Fibroblast of mammary gland (primary cell): ENCODE measurements around the gene INPP5B.

Source experiments
- DNase-seq: peaks from one replicate; pipeline ENCODE4 v3.0.0-alpha.2; 2010; ENCODE audit warnings: low read depth
- H3K4me3 ChIP-seq: 2 replicates; pipeline ENCODE4 v1.5.1; 2011; ENCODE audit warnings: low read depth, mild to moderate bottlenecking, low read length, moderate library complexity; ENCODE audit not compliant: control insufficient read depth
- TF ChIP-seq, protein P1 (sequence below): conservative IDR thresholded peaks from 2 replicates; pipeline ENCODE4 v1.5.1; 2011; ENCODE audit warnings: low read depth, low read length, inconsistent platforms; ENCODE audit not compliant: control insufficient read depth, insufficient read depth

The INPP5B gene

DNA sequence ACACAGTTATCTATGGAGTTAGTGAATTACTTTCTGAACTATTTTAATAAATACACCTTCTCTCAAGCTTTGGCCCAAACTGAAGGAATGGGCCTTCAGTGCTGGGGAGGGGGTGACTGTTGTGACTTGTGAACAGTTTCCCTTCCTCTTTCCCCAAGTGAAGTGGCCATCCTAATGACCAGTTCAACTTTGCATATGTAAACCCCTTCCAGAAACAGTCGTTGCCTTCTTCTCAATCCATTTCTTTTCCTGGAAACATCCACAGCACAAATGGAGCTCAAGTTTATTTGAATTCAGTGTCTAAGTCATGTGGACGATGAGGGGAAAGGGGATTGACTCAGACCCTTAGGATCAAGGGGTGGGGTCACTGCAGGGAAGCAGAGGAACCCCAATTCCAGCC, 1.3 kb upstream of the INPP5B start:
- TF ChIP-seq, protein P1, sequence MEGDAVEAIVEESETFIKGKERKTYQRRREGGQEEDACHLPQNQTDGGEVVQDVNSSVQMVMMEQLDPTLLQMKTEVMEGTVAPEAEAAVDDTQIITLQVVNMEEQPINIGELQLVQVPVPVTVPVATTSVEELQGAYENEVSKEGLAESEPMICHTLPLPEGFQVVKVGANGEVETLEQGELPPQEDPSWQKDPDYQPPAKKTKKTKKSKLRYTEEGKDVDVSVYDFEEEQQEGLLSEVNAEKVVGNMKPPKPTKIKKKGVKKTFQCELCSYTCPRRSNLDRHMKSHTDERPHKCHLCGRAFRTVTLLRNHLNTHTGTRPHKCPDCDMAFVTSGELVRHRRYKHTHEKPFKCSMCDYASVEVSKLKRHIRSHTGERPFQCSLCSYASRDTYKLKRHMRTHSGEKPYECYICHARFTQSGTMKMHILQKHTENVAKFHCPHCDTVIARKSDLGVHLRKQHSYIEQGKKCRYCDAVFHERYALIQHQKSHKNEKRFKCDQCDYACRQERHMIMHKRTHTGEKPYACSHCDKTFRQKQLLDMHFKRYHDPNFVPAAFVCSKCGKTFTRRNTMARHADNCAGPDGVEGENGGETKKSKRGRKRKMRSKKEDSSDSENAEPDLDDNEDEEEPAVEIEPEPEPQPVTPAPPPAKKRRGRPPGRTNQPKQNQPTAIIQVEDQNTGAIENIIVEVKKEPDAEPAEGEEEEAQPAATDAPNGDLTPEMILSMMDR: no peak
- no peak for DNase-seq
- no peak overlapping the region for H3K4me3 ChIP-seq

DNA sequence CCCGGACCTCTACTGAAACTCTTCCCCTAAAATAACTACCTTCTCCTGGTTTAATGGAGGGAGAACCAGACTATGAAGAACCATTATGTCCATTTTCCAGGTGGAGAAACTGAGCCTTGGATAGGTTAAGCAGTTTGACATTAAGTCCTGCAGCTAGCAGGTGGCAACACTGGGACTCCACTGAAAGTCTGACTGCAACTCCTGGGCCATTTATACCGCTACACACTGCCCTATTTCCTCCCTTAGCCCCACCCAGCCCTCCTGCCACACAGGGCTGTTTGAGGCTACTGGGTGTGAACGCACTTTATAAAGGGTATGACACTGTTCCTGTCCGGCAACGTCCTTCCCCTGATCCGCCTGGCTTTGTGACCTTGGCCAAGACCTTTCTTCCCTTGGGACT, 511 bp upstream of the INPP5B start:
- DNase-seq: no peak
- H3K4me3 ChIP-seq: peak overlapping the region; percentile 83
- TF ChIP-seq, protein P1: no peak

DNA sequence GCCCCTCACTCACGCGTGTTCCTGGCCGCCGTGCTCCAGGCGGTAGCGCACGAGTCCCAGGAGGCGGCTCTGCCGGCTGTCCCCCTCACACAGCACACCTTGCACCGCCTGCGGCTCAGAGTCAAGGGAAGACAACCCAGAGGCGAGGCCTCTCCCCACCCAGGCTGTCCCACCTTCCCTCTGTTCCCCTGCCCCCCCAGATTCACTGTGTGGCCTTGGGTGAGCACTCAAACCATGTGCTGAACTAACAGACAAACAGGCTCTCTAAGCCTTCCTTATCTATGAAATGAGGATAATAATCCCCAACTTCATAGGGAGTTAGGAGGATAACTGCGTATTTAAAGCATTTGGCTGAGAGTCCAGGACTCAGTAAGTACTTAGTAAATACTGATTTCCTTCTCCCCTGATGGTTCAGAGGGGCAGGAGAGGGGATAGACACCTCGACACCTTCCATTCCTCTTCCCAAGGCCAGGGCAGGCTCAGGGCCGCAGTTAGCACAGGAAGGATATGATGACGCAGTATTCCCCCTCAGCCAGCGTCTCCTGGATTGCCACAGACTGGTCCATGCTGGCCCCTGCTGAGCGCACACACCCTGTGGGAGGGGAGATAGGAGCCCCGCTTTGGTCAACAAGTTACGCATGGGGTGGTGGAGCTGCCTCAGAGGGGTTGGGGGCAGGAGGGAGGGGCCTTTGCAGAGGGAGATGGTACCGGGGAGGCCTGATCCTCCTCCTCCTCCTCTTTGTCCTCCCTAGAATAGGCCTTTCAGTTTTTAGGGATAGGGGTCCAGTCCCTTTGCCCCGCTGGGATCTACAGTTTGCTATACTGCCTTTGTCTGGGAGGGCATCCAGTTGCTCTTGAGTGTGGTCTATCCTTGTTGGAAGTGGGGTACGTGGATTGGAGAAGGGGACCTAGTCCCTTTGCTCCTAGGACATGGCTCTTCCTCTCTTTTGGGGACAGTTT, 830 bp downstream of the INPP5B start:
- peak overlapping the region; percentile 83 for H3K4me3 ChIP-seq
- TF ChIP-seq, protein P1: no peak
- DNase-seq: peak; percentile 90

DNA sequence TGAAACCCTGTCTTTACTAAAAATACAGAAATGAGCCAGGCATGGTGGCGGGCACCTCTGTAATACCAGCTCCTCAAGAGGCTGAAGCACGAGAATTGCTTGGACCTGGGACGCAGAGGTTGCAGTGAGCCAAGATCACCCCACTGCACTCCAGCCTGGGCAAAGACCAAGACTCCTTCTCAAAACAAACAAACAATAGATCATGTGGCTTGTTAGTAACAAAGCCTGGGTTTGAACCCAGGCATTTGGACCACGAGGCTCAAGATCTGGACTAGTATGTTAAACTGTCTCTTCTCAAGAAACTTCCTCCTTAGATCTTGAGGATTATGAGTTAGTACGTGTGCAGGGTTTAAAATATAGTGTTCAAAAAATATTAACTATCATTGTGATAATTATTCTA, 1.6 kb downstream of the INPP5B start:
- DNase-seq: no peak
- TF ChIP-seq, protein P1: no peak
- peak overlapping the region; percentile 83 for H3K4me3 ChIP-seq

DNA sequence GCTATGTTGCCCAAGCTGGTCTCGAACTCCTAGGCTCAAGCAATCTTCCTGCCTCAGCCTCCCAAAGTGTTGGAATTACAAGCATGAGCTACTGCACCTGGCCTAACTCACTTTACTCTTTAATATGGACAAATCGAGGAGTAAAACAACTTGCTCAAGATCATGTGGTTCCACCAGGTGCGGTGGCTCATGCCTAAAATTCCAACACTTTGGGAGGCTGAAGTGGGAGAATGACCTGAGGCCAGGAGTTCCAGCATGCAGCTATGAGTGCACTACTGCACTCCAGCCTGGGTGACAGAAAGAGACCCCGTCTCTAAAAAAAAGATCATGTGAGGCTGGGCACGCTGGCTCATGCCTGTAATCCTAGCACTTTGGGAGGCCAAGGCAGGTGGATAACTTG, 2.0 kb downstream of the INPP5B start:
- H3K4me3 ChIP-seq: no peak overlapping the region
- DNase-seq: no peak
- TF ChIP-seq, protein P1: no peak

DNA sequence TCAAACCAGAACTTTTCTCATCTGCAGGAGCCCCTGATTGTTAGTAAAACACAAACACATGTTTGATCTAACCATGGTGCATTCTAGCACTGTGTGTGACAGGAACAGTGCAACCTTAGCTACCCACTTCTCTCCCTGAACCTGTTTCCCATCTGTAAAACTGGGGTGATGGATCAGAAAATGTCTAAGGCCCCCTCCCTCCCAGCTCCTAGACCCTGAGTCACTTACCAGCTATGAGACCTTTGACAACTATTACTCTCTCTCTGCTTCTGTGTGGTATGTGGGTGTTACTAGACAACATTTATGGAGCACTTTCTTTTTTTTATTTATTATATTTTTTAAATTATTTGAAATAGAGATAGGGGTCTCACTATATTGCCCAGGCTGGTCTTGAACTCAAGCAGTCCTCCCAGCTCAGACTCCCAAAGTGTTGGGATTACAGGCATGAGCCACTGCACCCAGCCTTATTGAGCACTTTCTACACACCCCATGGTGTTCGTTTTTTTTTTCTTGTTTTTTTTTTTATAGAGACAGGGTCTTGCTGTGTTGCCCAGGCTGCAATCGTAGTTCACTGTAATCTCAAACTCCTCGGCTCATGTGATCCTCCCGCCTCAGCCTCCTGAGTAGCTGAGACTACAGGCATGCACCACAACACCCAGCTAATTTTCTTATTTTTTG, 2.6 kb downstream of the INPP5B start:
- peak; percentile 31 for DNase-seq
- no peak overlapping the region for H3K4me3 ChIP-seq
- TF ChIP-seq, protein P1: no peak
